Endothelial cell of umbilical vein (primary cell): ENCODE results near the gene FMNL3. TPM values are rescaled to one million over a fixed set of nuclear protein-coding genes. Genes with fewer than 3 reads are reported as not detected.

ENCODE experiments used
- BruUV-seq: library from RNA; stranded (reverse); fragments of 400-500 nt; replicated peaks from 2 replicates; lab custom pipeline; 2021; lab: Mats Ljungman, UMichigan
- CTCF ChIA-PET: fragments of 300-600, 350-600 bp; sonication (Branson Sonifier 250); formaldehyde crosslinking; loops from one replicate; lab custom pipeline; 2021; ENCODE audit warnings: antibody characterized with exemption, inconsistent platforms; lab: Charles Lee
- POLR2A ChIA-PET: fragments of 300-600, 350-600 bp; sonication (Branson Sonifier 250); formaldehyde crosslinking; loops from one replicate; lab custom pipeline; 2021; ENCODE audit warnings: antibody characterized with exemption, inconsistent platforms; lab: Charles Lee
- DNase-seq: peaks from one replicate; pipeline ENCODE4 v3.0.0-alpha.2; 2011; ENCODE audit warnings: low read depth, low spot score
- FAIRE-seq: peaks from 2 replicates; lab custom pipeline; 2011; peaks lifted over from hg19 to GRCh38; lab: Jason Lieb, UNC
- H2AFZ ChIP-seq: 2 replicates; pipeline ENCODE4 v1.6.0; 2012; ENCODE audit warnings: low read depth, low read length, control low read depth, inconsistent platforms
- H3K27ac ChIP-seq: 2 replicates; pipeline ENCODE4 v1.5.1; 2011; ENCODE audit warnings: low read depth, mild to moderate bottlenecking, control low read depth, low read length, moderate library complexity; ENCODE audit not compliant: insufficient read depth
- H3K27me3 ChIP-seq, 2 experiments: 2 replicates each; pipeline versions ENCODE4 v1.6.0 to v1.6.1; 2011; ENCODE audit warnings: low read length in 2 of 2, mixed read lengths in 1 of 2; ENCODE audit not compliant: control insufficient read depth in 2 of 2, insufficient read depth in 2 of 2
- H3K36me3 ChIP-seq, 2 experiments: 2 replicates in 1 of 2; 3 replicates in 1 of 2; pipeline ENCODE4 v1.5.1; 2011; ENCODE audit warnings: low read length in 2 of 2, mild to moderate bottlenecking in 1 of 2, moderate library complexity in 1 of 2; ENCODE audit not compliant: control insufficient read depth in 2 of 2, insufficient read depth in 2 of 2; ENCODE audit errors: extremely low read depth in 1 of 2
- H3K4me1 ChIP-seq: 3 replicates; pipeline ENCODE4 v1.5.1; 2011; ENCODE audit warnings: mild to moderate bottlenecking, low read length; ENCODE audit not compliant: control insufficient read depth, insufficient read depth; ENCODE audit errors: extremely low read depth
- H3K4me2 ChIP-seq: 2 replicates; pipeline ENCODE4 v1.6.1; 2011; ENCODE audit warnings: low read length, control low read depth, mixed read lengths; ENCODE audit not compliant: insufficient read depth
- H3K4me3 ChIP-seq, 3 experiments: fragments of 200-600 bp in 1 of 3; sonication (generic), shearing (Covaris generic) in 1 of 3; replicated peaks in 1 of 3; 2 replicates each; pipeline ENCODE4 v1.5.1; 2011 to 2016; ENCODE audit warnings: control low read depth in 3 of 3, low read length in 3 of 3, mild to moderate bottlenecking in 2 of 3, inconsistent platforms in 1 of 3, low read depth in 1 of 3, moderate library complexity in 1 of 3; ENCODE audit not compliant: insufficient read depth in 1 of 3
- H3K79me2 ChIP-seq: 2 replicates; pipeline ENCODE4 v1.6.0; 2012; ENCODE audit warnings: low read length, inconsistent platforms; ENCODE audit not compliant: control insufficient read depth, insufficient read depth
- H3K9ac ChIP-seq: replicated peaks from 2 replicates; pipeline ENCODE3; 2011; ENCODE audit warnings: low read length, control low read depth; ENCODE audit not compliant: insufficient read depth; ENCODE audit errors: extremely low read depth
- H3K9me1 ChIP-seq: replicated peaks from 3 replicates; pipeline ENCODE4 v1.6.0; 2011; ENCODE audit warnings: mild to moderate bottlenecking, low read length; ENCODE audit not compliant: control insufficient read depth, insufficient read depth; ENCODE audit errors: extremely low read depth
- H3K9me3 ChIP-seq: replicated peaks from 2 replicates; pipeline ENCODE4 v1.5.1; 2012; ENCODE audit warnings: low read length, inconsistent platforms; ENCODE audit not compliant: control insufficient read depth, insufficient read depth
- H4K20me1 ChIP-seq: replicated peaks from 2 replicates; pipeline ENCODE3; 2011; ENCODE audit warnings: mild to moderate bottlenecking, low read length; ENCODE audit not compliant: control insufficient read depth, insufficient read depth; ENCODE audit errors: extremely low read depth
- CTCF ChIP-seq, 2 donors: IDR thresholded peaks; 1 replicate in 1 of 2; 2 replicates in 1 of 2; pipeline ENCODE4 v1.5.1; 2011; ENCODE audit warnings: low read length in 2 of 2, mild to moderate bottlenecking in 2 of 2, moderate library complexity in 2 of 2, control low read depth in 1 of 2, inconsistent platforms in 1 of 2, low read depth in 1 of 2; ENCODE audit not compliant: insufficient read depth in 1 of 2; ENCODE audit errors: extremely low read depth in 1 of 2
- EZH2 ChIP-seq: IDR thresholded peaks from 2 replicates; pipeline ENCODE4 v1.6.1; 2012; ENCODE audit warnings: borderline replicate concordance, low read depth, mild to moderate bottlenecking, moderate library complexity, low read length, inconsistent platforms; ENCODE audit not compliant: severe bottlenecking
- FOS ChIP-seq: IDR thresholded peaks from 2 replicates; pipeline ENCODE4 v1.6.1; 2011; ENCODE audit warnings: mild to moderate bottlenecking, low read length, moderate library complexity, borderline replicate concordance; ENCODE audit not compliant: insufficient read depth
- GATA2 ChIP-seq: IDR thresholded peaks from 2 replicates; pipeline ENCODE4 v1.7.0; 2011; ENCODE audit warnings: low read depth, mild to moderate bottlenecking, moderate library complexity, mixed read lengths, low read length; ENCODE audit not compliant: insufficient read length, insufficient read depth
- JUN ChIP-seq: IDR thresholded peaks from 2 replicates; pipeline ENCODE4 v1.6.1; 2011; ENCODE audit warnings: borderline replicate concordance, low read depth; ENCODE audit not compliant: insufficient read length, insufficient read depth
- MAX ChIP-seq: IDR thresholded peaks from 2 replicates; pipeline ENCODE4 v1.6.1; 2011; ENCODE audit not compliant: insufficient read depth, insufficient read length
- MYC ChIP-seq: IDR thresholded peaks from one replicate; pipeline ENCODE4 v1.6.1; 2011; ENCODE audit warnings: mild to moderate bottlenecking, low read depth, low read length
- POLR2A ChIP-seq: IDR thresholded peaks from 2 replicates; pipeline ENCODE4 v1.6.1; 2012; ENCODE audit warnings: low read depth, mild to moderate bottlenecking, control low read depth, low read length
- POLR2AphosphoS5 ChIP-seq: IDR thresholded peaks from 2 replicates; pipeline ENCODE4 v1.6.1; 2012; ENCODE audit warnings: low read depth, mild to moderate bottlenecking, control low read depth, low read length, moderate library complexity; ENCODE audit not compliant: insufficient read depth
- dilution Hi-C: fragments of 300-500 bp; cut with MboI; formaldehyde crosslinking; loops from one replicate; pipeline ENCODE4 v1.15.0; 2019; ENCODE audit warnings: low sequenced_read_pairs; ENCODE audit not compliant: extremely low pct_ligation_motif_present
- intact Hi-C: fragments of 100-400 bp; cut with micrococcal nuclease; formaldehyde crosslinking; loops from one replicate; pipeline ENCODE4 v1.10.0; 2022
- polyA plus RNA-seq, 4 experiments: library from polyadenylated mRNA; depleted of rRNA in 3 of 4; stranded (reverse) in 3 of 4; unstranded in 1 of 4; fragments of >200 nt; gene quantifications; 2 replicates each; pipeline versions ENCODE4 v1.2.1 to v1.2.3, GENCODE V29; 2011 to 2012; ENCODE audit warnings: missing spikeins in 1 of 4
- total RNA-seq: library from RNA; stranded (reverse); gene quantifications from 2 replicates; pipeline ENCODE4 v1.2.3, GENCODE V29; 2021

The FMNL3 gene
- total and polyA plus RNA-seq, 2 donors (not counting 3 experiments of a cell fraction or from before 2014, with no cell fraction given): 35.1 to 93.3 TPM

GRCh38 chr12:49708851-49709250 is 1.6 kb upstream of the FMNL3 start:
- dilution Hi-C loops: no loop called here

More at GRCh38 chr12:49708851-49709250, 1.6 kb upstream of the FMNL3 start:
- FAIRE-seq: no peak
- Histone ChIP-seq H3K9me1 (no peaks in the 10 kb centered on the region), H3K9ac (no peak overlapping the region), H4K20me1 (no peaks in the 10 kb centered on the region), H3K9me3 (no peaks in the 10 kb centered on the region), H3K79me2 (peaks cover 29% of the 10 kb centered on the region), H3K27me3 (peaks cover 24% of the 10 kb centered on the region in 2 experiments), H3K27ac (no peak overlapping the region), H3K4me1 (peaks cover 23% of the 10 kb centered on the region), H2AFZ (no peak overlapping the region), H3K36me3 (no peaks in the 10 kb centered on the region), H3K4me2 (no peak overlapping the region), H3K4me3 (no peak overlapping the region)
- ChIA-PET POLR2A (no interaction called here), CTCF (interaction anchor here (0.9 to 6.7 kb wide), 7 partner anchors 32 to 71 kb away, joined by 3 to 93 read pairs (median 10); partner anchors contain the start of gene TMBIM6)
- DNase-seq: no peak
- intact Hi-C loops: no loop called here
- TF ChIP-seq GATA2 (no peak), JUN (no peak), POLR2A (no peak), POLR2AphosphoS5 (no peak), MYC (no peak), FOS (no peak), CTCF (IDR thresholded peaks at IDR 0.05; ENCODE audit: extremely low read depth in 1 of 2, insufficient read depth in 1 of 2, low read depth in 1 of 2, low read length in 2 of 2) (no peak), MAX (no peak), EZH2 (no peak)
- BruUV-seq: no TSS peak
